Tibial nerve (tissue), 4 donors: Measurements from ENCODE around the gene DUS1L. TPM values are rescaled to one million over a fixed set of nuclear protein-coding genes. Genes with fewer than 3 reads are reported as not detected.

ENCODE experiments used
- DNase-seq, 2 donors: peaks; one replicate each; pipeline ENCODE4 v3.0.0-alpha.2; 2019; ENCODE audit warnings: low spot score in 2 of 2
- H3K27ac ChIP-seq, 4 donors: fragments of 200-600 bp; sonication (generic) in 3 of 4; one replicate each; pipeline ENCODE4 v1.5.1; 2017 to 2019; ENCODE audit warnings: mild to moderate bottlenecking in 1 of 4
- H3K27me3 ChIP-seq, 2 donors: fragments of 200-600 bp; sonication (generic) in 1 of 2; one replicate each; pipeline versions ENCODE4 v1.5.1 to v1.6.0; 2017 to 2019
- H3K36me3 ChIP-seq, 3 donors: fragments of 200-600 bp; sonication (generic); one replicate each; pipeline ENCODE4 v1.5.1; 2018 to 2019
- H3K4me1 ChIP-seq, 4 donors: fragments of 200-600 bp; sonication (generic) in 3 of 4; one replicate each; pipeline ENCODE4 v1.5.1; 2017 to 2019
- H3K4me3 ChIP-seq, 4 donors: fragments of 200-600 bp; sonication (generic) in 3 of 4; one replicate each; pipeline ENCODE4 v1.5.1; 2017 to 2019; ENCODE audit warnings: mild to moderate bottlenecking in 1 of 4, moderate library complexity in 1 of 4
- H3K9me3 ChIP-seq, 4 donors: fragments of 200-600 bp; sonication (generic) in 3 of 4; one replicate each; pipeline ENCODE4 v1.5.1; 2017 to 2019
- CTCF ChIP-seq, 5 experiments: fragments of 200-600 bp in 3 of 5; fragments of 450-650 bp in 2 of 5; sonication (generic) in 3 of 5; IDR thresholded peaks; one replicate each; pipeline ENCODE4 v1.5.1; 2016 to 2019; ENCODE audit warnings: antibody characterized with exemption in 5 of 5, mild to moderate bottlenecking in 3 of 5, moderate library complexity in 2 of 5
- EP300 ChIP-seq, 2 donors: sonication (generic); formaldehyde crosslinking; IDR thresholded peaks; one replicate each; pipeline ENCODE4 v1.6.1; 2017; ENCODE audit warnings: antibody characterized with exemption in 2 of 2, mild to moderate bottlenecking in 1 of 2
- POLR2A ChIP-seq, 2 donors: fragments of 450-650 bp; IDR thresholded peaks; one replicate each; pipeline ENCODE4 v1.6.1; 2017; ENCODE audit warnings: antibody characterized with exemption in 2 of 2, mild to moderate bottlenecking in 2 of 2, moderate library complexity in 2 of 2
- WGBS, 2 donors: methylation state at CpG; one replicate each; pipeline ENCODE4 v1.1.5; 2018; 5-methylcytosine and 5-hydroxymethylcytosine counted together
- total RNA-seq, 4 donors: library from RNA; depleted of rRNA; stranded (reverse); fragments of >200 nt; gene quantifications; one replicate each; pipeline ENCODE4 v1.1.0, GENCODE V29; 2016

The DUS1L gene
- total RNA-seq, 4 donors from 2014 or later, result 85.2 to 179 (median 106) TPM

GRCh38 chr17:82063424-82064415, 1.9 kb downstream of the DUS1L start:
- Histone ChIP-seq H3K4me1 (peaks cover 0 to 30% (median 14%) of the 10 kb centered on the region in 4 donors), H3K9me3 (no peaks in the 10 kb centered on the region), H3K27me3 (no peaks in the 10 kb centered on the region), H3K4me3 (no peak overlapping the region), H3K27ac (no peak overlapping the region), H3K36me3 (peaks cover 0 to 55% (median 19%) of the 10 kb centered on the region in 3 donors)
- no peak for TF ChIP-seq POLR2A (IDR thresholded peaks at IDR 0.05)
- no peak for TF ChIP-seq EP300 (IDR thresholded peaks at IDR 0.05)
- no peak for TF ChIP-seq CTCF (IDR thresholded peaks at IDR 0.05)
- WGBS, 2 donors, result 77 to 86% methylated on average over 16 to 20 of the region's 20 CpGs
- DNase-seq, result no peak

DNA sequence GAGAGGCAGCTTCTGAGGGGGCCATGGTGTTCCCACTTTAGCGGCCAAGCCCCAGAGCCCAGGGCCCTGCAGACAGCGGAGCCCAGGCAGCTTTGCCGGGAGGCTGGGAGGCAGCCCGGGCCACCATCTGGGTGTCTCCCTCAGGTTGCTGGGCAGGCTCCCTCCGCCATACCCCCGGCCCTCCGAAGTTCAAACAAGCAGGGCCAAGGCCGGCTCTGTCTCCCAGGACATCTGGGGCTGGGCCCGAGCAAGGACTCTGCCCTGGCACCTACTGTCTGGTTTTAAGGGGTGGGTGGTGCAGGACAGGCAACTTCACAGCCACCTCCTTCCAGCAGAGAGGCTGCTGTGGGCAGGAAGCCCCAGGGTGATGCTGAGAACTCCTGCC, 2.6 kb downstream of the DUS1L start:
- Histone ChIP-seq H3K4me1 (peaks cover 0 to 30% (median 14%) of the 10 kb centered on the region in 4 donors), H3K27me3 (no peaks in the 10 kb centered on the region), H3K27ac (no peak overlapping the region), H3K36me3 (peaks cover 0 to 63% (median 19%) of the 10 kb centered on the region in 3 donors), H3K4me3 (no peak overlapping the region), H3K9me3 (no peaks in the 10 kb centered on the region)
- no peak for DNase-seq
- 70 to 76% methylated on average over 4 to 5 of the region's 9 CpGs for WGBS, 2 donors
- no peak for TF ChIP-seq POLR2A (IDR thresholded peaks at IDR 0.05)
- TF ChIP-seq CTCF (IDR thresholded peaks at IDR 0.05), result no peak
- TF ChIP-seq EP300 (IDR thresholded peaks at IDR 0.05), result no peak

- Histone ChIP-seq H3K4me3 (no peak overlapping the region), H3K27me3 (no peaks in the 10 kb centered on the region), H3K4me1 (peaks cover 0 to 30% (median 14%) of the 10 kb centered on the region in 4 donors), H3K27ac (no peak overlapping the region), H3K9me3 (no peaks in the 10 kb centered on the region), H3K36me3 (peaks cover 0 to 69% (median 20%) of the 10 kb centered on the region in 3 donors)
- no peak for DNase-seq
- 82 to 83% methylated on average over 18 to 19 of the region's 24 CpGs for WGBS, 2 donors
- TF ChIP-seq EP300 (IDR thresholded peaks at IDR 0.05), result no peak
- TF ChIP-seq POLR2A (IDR thresholded peaks at IDR 0.05), result no peak
- TF ChIP-seq CTCF (IDR thresholded peaks at IDR 0.05), result no peak
These were observed 3.3 kb downstream of the DUS1L start for GRCh38 chr17:82062076-82062983.

DNA sequence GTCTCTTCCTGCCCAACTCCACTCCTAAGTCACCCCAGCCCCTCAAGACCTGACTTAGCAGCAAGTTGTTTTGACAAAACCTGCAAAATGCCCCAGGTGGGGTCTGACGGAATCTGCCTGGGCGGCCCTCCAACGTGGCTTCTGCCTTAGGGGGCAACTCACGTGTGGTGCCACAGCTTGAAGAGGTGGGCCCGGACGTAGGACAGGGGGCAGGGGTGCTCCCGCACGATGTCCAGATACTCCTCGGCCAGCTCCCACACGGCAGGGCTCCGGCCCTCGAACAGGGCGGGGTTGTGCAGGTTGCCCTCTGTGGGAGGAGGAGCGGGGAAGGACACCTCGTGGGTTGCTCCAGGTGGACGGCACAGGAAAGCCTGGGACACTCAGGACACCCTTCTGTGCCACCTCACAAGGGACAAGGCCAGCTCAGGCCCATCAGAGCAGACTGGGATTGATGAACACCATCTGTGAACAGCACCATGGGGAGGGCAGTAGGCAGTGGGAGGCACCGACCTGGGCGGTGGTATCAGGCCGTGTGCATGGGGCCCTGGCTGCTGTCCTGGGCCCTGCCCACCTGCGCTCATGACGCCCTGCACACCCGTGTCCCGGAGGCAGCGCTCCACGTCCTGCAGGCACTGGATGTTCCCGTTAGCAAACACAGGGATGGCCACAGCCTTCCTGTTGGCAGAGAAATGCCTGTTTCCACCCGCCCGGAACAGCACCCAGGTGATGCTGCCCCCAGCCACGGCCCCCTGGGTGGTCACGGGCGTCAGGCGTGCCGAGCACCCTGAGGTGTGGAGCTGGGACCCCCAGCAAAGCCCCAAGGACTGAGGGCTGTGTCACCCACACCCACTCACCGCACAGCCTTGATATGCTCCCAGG, 4.3 kb downstream of the DUS1L start:
- no peak for TF ChIP-seq EP300 (IDR thresholded peaks at IDR 0.05)
- TF ChIP-seq CTCF (IDR thresholded peaks at IDR 0.05), result no peak
- no peak for TF ChIP-seq POLR2A (IDR thresholded peaks at IDR 0.05)
- peaks cover 0 to 27% (median 13%) of the 10 kb centered on the region in 4 donors for H3K4me1 ChIP-seq
- DNase-seq, result no peak
- no peaks in the 10 kb centered on the region for H3K27me3 ChIP-seq
- no peaks in the 10 kb centered on the region for H3K9me3 ChIP-seq
- no peak overlapping the region for H3K4me3 ChIP-seq
- 82 to 88% methylated on average over 18 to 33 of the region's 34 CpGs for WGBS, 2 donors
- peaks cover 0 to 80% (median 29%) of the 10 kb centered on the region in 3 donors for H3K36me3 ChIP-seq
- H3K27ac ChIP-seq, result no peak overlapping the region
